ENCODE results near the gene NADK.

The NADK gene

GRCh38 chr1:1786836-1787605 lies 8.8 kb upstream of the NADK start:
- CTCF ChIA-PET, result interaction anchor here (0.7 kb wide), 1 partner anchor 9 kb away, joined by 3 read pairs; no protein-coding TSS in a partner anchor
- WGBS (ENCODE audit: insufficient coverage), result 97% methylated on average over 18 of the region's 20 CpGs

GRCh38 chr1:1785666-1786065 lies 7.4 kb upstream of the NADK start:
- H3K36me3 ChIP-seq (ENCODE audit: control insufficient read depth in 4 of 4, insufficient read depth in 4 of 4, low read length in 3 of 4), result peaks cover 22 to 59% (median 54%) of the 10 kb centered on the region in 4 experiments
- H3K27me3 ChIP-seq (replicated peaks in 2 of 5; ENCODE audit: control insufficient read depth in 4 of 5, insufficient read depth in 5 of 5, low read length in 4 of 5), result no peaks in the 10 kb centered on the region
- POLR2A ChIA-PET, result no interaction called here
- H3K9me3 ChIP-seq (ENCODE audit: control extremely low read depth in 1 of 5, control insufficient read depth in 4 of 5, insufficient read depth in 2 of 5, low read depth in 1 of 5, low read length in 4 of 5), result no peaks in the 10 kb centered on the region
- no peak overlapping the region for H3K27ac ChIP-seq (ENCODE audit: insufficient read depth in 1 of 2, low read depth in 1 of 2, low read length in 2 of 2, poor library complexity in 1 of 2, severe bottlenecking in 2 of 2)
- peaks cover 0 to 30% (median 29%) of the 10 kb centered on the region in 4 experiments for H3K4me1 ChIP-seq (ENCODE audit: control extremely low read depth in 1 of 4, control insufficient read depth in 4 of 4, insufficient read depth in 4 of 4, low read length in 3 of 4)
- WGBS (ENCODE audit: insufficient coverage), result 98% methylated on average over 8 of the region's 10 CpGs
- CTCF ChIA-PET, result interaction anchor here (1.1 to 1.4 kb wide), 3 partner anchors 8 to 121 kb away, joined by 3 to 4 read pairs (median 3); no protein-coding TSS in a partner anchor
- no peak overlapping the region for H3K4me3 ChIP-seq (ENCODE audit: control insufficient read depth in 1 of 7, extremely low read depth in 1 of 7, insufficient read depth in 4 of 7, low read depth in 2 of 7, low read length in 6 of 7)
- DNase-seq, result no peak

More at GRCh38 chr1:1786836-1787605, 8.8 kb upstream of the NADK start:
- H3K4me1 ChIP-seq (ENCODE audit: control extremely low read depth in 1 of 4, control insufficient read depth in 4 of 4, insufficient read depth in 4 of 4, low read length in 3 of 4), result peaks cover 0 to 17% (median 16%) of the 10 kb centered on the region in 4 experiments
- POLR2A ChIA-PET, result no interaction called here
- H3K4me3 ChIP-seq (ENCODE audit: control insufficient read depth in 1 of 7, extremely low read depth in 1 of 7, insufficient read depth in 4 of 7, low read depth in 2 of 7, low read length in 6 of 7), result no peak overlapping the region
- peaks cover 25 to 71% (median 63%) of the 10 kb centered on the region in 4 experiments for H3K36me3 ChIP-seq (ENCODE audit: control insufficient read depth in 4 of 4, insufficient read depth in 4 of 4, low read length in 3 of 4)
- DNase-seq, result no peak
- H3K27ac ChIP-seq (ENCODE audit: insufficient read depth in 1 of 2, low read depth in 1 of 2, low read length in 2 of 2, poor library complexity in 1 of 2, severe bottlenecking in 2 of 2), result no peak overlapping the region
- no peaks in the 10 kb centered on the region for H3K27me3 ChIP-seq (replicated peaks in 2 of 5; ENCODE audit: control insufficient read depth in 4 of 5, insufficient read depth in 5 of 5, low read length in 4 of 5)
- no peaks in the 10 kb centered on the region for H3K9me3 ChIP-seq (ENCODE audit: control extremely low read depth in 1 of 5, control insufficient read depth in 4 of 5, insufficient read depth in 2 of 5, low read depth in 1 of 5, low read length in 4 of 5)

- Histone ChIP-seq H3K27me3 (replicated peaks in 2 of 5; ENCODE audit: control insufficient read depth in 4 of 5, insufficient read depth in 5 of 5, low read length in 4 of 5) (no peaks in the 10 kb centered on the region), H3K27ac (ENCODE audit: insufficient read depth in 1 of 2, low read depth in 1 of 2, low read length in 2 of 2, poor library complexity in 1 of 2, severe bottlenecking in 2 of 2) (no peak overlapping the region), H3K4me1 (ENCODE audit: control extremely low read depth in 1 of 4, control insufficient read depth in 4 of 4, insufficient read depth in 4 of 4, low read length in 3 of 4) (peaks cover 0 to 37% (median 36%) of the 10 kb centered on the region in 4 experiments), H3K36me3 (ENCODE audit: control insufficient read depth in 4 of 4, insufficient read depth in 4 of 4, low read length in 3 of 4) (peaks cover 19 to 52% (median 47%) of the 10 kb centered on the region in 4 experiments), H3K4me3 (ENCODE audit: control insufficient read depth in 1 of 7, extremely low read depth in 1 of 7, insufficient read depth in 4 of 7, low read depth in 2 of 7, low read length in 6 of 7) (no peak overlapping the region), H3K9me3 (ENCODE audit: control extremely low read depth in 1 of 5, control insufficient read depth in 4 of 5, insufficient read depth in 2 of 5, low read depth in 1 of 5, low read length in 4 of 5) (no peaks in the 10 kb centered on the region)
- POLR2A ChIA-PET, result no interaction called here
- WGBS (ENCODE audit: insufficient coverage), result 100% methylated on average over 7 of the region's 13 CpGs
- CTCF ChIA-PET, result interaction anchor here (0.6 to 1.4 kb wide), 4 partner anchors 8 to 122 kb away, joined by 3 to 4 read pairs (median 3); no protein-coding TSS in a partner anchor
- no peak for DNase-seq
Measured at GRCh38 chr1:1784933-1785332, 6.7 kb upstream of the NADK start.

- ChIA-PET POLR2A (interaction anchor here (0.6 kb wide), 1 partner anchor 113 kb away, joined by 3 read pairs; no protein-coding TSS in a partner anchor), CTCF (interaction anchor here (0.7 kb wide), 1 partner anchor 25 kb away, joined by 3 read pairs; no protein-coding TSS in a partner anchor)
- H3K4me1 ChIP-seq (ENCODE audit: control extremely low read depth in 1 of 4, control insufficient read depth in 4 of 4, insufficient read depth in 4 of 4, low read length in 3 of 4), result peaks cover 4 to 53% (median 51%) of the 10 kb centered on the region in 4 experiments
Measured at GRCh38 chr1:1783320-1783719, 5.0 kb upstream of the NADK start.

GRCh38 chr1:1782399-1783221 lies 4.3 kb upstream of the NADK start:
- Histone ChIP-seq H3K27ac (ENCODE audit: insufficient read depth in 1 of 2, low read depth in 1 of 2, low read length in 2 of 2, poor library complexity in 1 of 2, severe bottlenecking in 2 of 2) (peak overlapping the region in 1 of 2 experiments; percentile 49), H3K27me3 (replicated peaks in 2 of 5; ENCODE audit: control insufficient read depth in 4 of 5, insufficient read depth in 5 of 5, low read length in 4 of 5) (no peaks in the 10 kb centered on the region), H3K36me3 (ENCODE audit: control insufficient read depth in 4 of 4, insufficient read depth in 4 of 4, low read length in 3 of 4) (peaks cover 14 to 31% (median 29%) of the 10 kb centered on the region in 4 experiments), H3K9me3 (ENCODE audit: control extremely low read depth in 1 of 5, control insufficient read depth in 4 of 5, insufficient read depth in 2 of 5, low read depth in 1 of 5, low read length in 4 of 5) (no peaks in the 10 kb centered on the region), H3K4me1 (ENCODE audit: control extremely low read depth in 1 of 4, control insufficient read depth in 4 of 4, insufficient read depth in 4 of 4, low read length in 3 of 4) (peaks cover 4 to 57% (median 55%) of the 10 kb centered on the region in 4 experiments), H3K4me3 (ENCODE audit: control insufficient read depth in 1 of 7, extremely low read depth in 1 of 7, insufficient read depth in 4 of 7, low read depth in 2 of 7, low read length in 6 of 7) (peak overlapping the region in 4 of 7 experiments; percentile 32 to 66 (median 59))
- 7% methylated on average over 33 of the region's 36 CpGs for WGBS (ENCODE audit: insufficient coverage)
- peak in 2 of 3 donors; percentile 54 to 65 for DNase-seq
- ChIA-PET CTCF (interaction anchor here (0.7 kb wide), 2 partner anchors 25 to 93 kb away, joined by 3 read pairs; no protein-coding TSS in a partner anchor), POLR2A (interaction anchor here (0.6 kb wide), 1 partner anchor 114 kb away, joined by 3 read pairs; no protein-coding TSS in a partner anchor)

More at GRCh38 chr1:1783320-1783719, 5.0 kb upstream of the NADK start:
- no peaks in the 10 kb centered on the region for H3K27me3 ChIP-seq (replicated peaks in 2 of 5; ENCODE audit: control insufficient read depth in 4 of 5, insufficient read depth in 5 of 5, low read length in 4 of 5)
- WGBS (ENCODE audit: insufficient coverage), result 94% methylated on average over 4 of the region's 8 CpGs
- no peak for DNase-seq
- peak overlapping the region in 1 of 2 experiments; percentile 43 for H3K27ac ChIP-seq (ENCODE audit: insufficient read depth in 1 of 2, low read depth in 1 of 2, low read length in 2 of 2, poor library complexity in 1 of 2, severe bottlenecking in 2 of 2)
- peak overlapping the region in 2 of 7 experiments; percentile 55 to 66 for H3K4me3 ChIP-seq (ENCODE audit: control insufficient read depth in 1 of 7, extremely low read depth in 1 of 7, insufficient read depth in 4 of 7, low read depth in 2 of 7, low read length in 6 of 7)
- no peaks in the 10 kb centered on the region for H3K9me3 ChIP-seq (ENCODE audit: control extremely low read depth in 1 of 5, control insufficient read depth in 4 of 5, insufficient read depth in 2 of 5, low read depth in 1 of 5, low read length in 4 of 5)
- peaks cover 16 to 37% (median 34%) of the 10 kb centered on the region in 4 experiments for H3K36me3 ChIP-seq (ENCODE audit: control insufficient read depth in 4 of 4, insufficient read depth in 4 of 4, low read length in 3 of 4)

GRCh38 chr1:1781526-1781903 lies 3.2 kb upstream of the NADK start:
- DNase-seq, result no peak
- no peaks in the 10 kb centered on the region for H3K9me3 ChIP-seq (ENCODE audit: control extremely low read depth in 1 of 5, control insufficient read depth in 4 of 5, insufficient read depth in 2 of 5, low read depth in 1 of 5, low read length in 4 of 5)
- H3K27ac ChIP-seq (ENCODE audit: insufficient read depth in 1 of 2, low read depth in 1 of 2, low read length in 2 of 2, poor library complexity in 1 of 2, severe bottlenecking in 2 of 2), result no peak overlapping the region
- H3K36me3 ChIP-seq (ENCODE audit: control insufficient read depth in 4 of 4, insufficient read depth in 4 of 4, low read length in 3 of 4), result peaks cover 6 to 20% (median 19%) of the 10 kb centered on the region in 4 experiments
- peak overlapping the region in 1 of 7 experiments; percentile 13 for H3K4me3 ChIP-seq (ENCODE audit: control insufficient read depth in 1 of 7, extremely low read depth in 1 of 7, insufficient read depth in 4 of 7, low read depth in 2 of 7, low read length in 6 of 7)
- ChIA-PET POLR2A (no interaction called here), CTCF (no interaction called here)
- H3K4me1 ChIP-seq (ENCODE audit: control extremely low read depth in 1 of 4, control insufficient read depth in 4 of 4, insufficient read depth in 4 of 4, low read length in 3 of 4), result peaks cover 12 to 68% (median 64%) of the 10 kb centered on the region in 4 experiments
- H3K27me3 ChIP-seq (replicated peaks in 2 of 5; ENCODE audit: control insufficient read depth in 4 of 5, insufficient read depth in 5 of 5, low read length in 4 of 5), result no peaks in the 10 kb centered on the region
- 97% methylated on average over 7 of the region's 7 CpGs for WGBS (ENCODE audit: insufficient coverage)
